Tibial nerve (tissue), 3 donors: ENCODE data around the gene RAPGEF5.
"Not testable (repeated sequence)": the region's sequence is repeated elsewhere in the genome, so short reads cannot be mapped to it uniquely, and the experiment has no call there.

Experiments
- POLR2A ChIP-seq, 2 donors: fragments of 450-650 bp; IDR thresholded peaks; one replicate each; pipeline ENCODE4 v1.6.1; 2017; ENCODE audit warnings: antibody characterized with exemption in 2 of 2, mild to moderate bottlenecking in 2 of 2, moderate library complexity in 2 of 2
- TF ChIP-seq, protein P1 (sequence below), 5 experiments: fragments of 200-600 bp in 3 of 5; fragments of 450-650 bp in 2 of 5; sonication (generic) in 3 of 5; IDR thresholded peaks; one replicate each; pipeline ENCODE4 v1.5.1; 2016 to 2019; ENCODE audit warnings: antibody characterized with exemption in 5 of 5, mild to moderate bottlenecking in 3 of 5, moderate library complexity in 2 of 5

DNA sequence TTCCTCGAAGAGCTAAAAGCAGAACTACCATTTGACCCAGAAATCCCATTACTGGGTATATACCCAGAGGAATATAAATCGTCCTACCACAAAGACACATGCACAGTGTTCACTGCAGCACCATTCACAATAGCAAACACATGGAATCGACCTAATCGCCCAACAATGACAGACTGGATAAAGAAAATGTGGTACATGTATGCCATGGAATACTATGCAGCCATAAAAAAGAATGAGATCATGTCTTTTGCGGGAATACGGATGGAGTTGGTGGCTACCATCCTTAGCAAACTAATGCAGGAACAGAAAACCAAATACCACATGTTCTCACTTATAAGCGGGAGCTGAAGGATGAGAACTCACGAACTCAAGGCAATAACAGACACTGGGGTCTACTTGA lies 276.7 kb downstream of the RAPGEF5 start:
- TF ChIP-seq, protein P1, sequence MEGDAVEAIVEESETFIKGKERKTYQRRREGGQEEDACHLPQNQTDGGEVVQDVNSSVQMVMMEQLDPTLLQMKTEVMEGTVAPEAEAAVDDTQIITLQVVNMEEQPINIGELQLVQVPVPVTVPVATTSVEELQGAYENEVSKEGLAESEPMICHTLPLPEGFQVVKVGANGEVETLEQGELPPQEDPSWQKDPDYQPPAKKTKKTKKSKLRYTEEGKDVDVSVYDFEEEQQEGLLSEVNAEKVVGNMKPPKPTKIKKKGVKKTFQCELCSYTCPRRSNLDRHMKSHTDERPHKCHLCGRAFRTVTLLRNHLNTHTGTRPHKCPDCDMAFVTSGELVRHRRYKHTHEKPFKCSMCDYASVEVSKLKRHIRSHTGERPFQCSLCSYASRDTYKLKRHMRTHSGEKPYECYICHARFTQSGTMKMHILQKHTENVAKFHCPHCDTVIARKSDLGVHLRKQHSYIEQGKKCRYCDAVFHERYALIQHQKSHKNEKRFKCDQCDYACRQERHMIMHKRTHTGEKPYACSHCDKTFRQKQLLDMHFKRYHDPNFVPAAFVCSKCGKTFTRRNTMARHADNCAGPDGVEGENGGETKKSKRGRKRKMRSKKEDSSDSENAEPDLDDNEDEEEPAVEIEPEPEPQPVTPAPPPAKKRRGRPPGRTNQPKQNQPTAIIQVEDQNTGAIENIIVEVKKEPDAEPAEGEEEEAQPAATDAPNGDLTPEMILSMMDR (IDR thresholded peaks at IDR 0.05), result not testable (repeated sequence)
- not testable (repeated sequence) for TF ChIP-seq POLR2A (IDR thresholded peaks at IDR 0.05)
